Myocyte (in vitro differentiated cells): ENCODE measurements around the gene HOMER1. TPM values are rescaled to one million over a fixed set of nuclear protein-coding genes. Genes with fewer than 3 reads are reported as not detected.

Source experiments
- DNase-seq: peaks from one replicate; pipeline ENCODE4 v3.0.0-alpha.2; 2012; ENCODE audit warnings: low read depth
- total RNA-seq: library from RNA; depleted of rRNA; stranded (reverse); fragments of >200 nt; gene quantifications from 2 replicates; pipeline ENCODE4 v1.2.3, GENCODE V29; 2014

Gene HOMER1
- total RNA-seq, 1 donor from 2014 or later = 22.4 TPM

DNA sequence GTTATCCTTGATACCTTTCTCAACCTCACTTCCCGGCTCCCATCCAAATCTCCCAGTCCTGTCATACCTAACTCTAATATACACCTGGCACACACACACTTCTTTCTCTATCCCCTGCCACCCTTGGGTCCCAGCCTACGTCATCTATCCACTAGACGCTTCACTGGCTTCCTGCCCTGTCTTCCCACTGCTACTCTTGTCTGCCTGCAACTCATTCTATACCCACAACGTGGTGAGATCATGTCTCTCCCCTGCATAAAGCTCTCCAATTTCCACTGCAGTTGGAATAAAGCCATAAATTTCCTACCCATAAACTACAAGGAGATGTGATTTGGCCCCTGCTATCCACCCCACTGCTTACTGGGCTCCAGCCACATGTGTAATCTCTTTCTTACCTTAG lies 184.5 kb downstream of the HOMER1 start:
- DNase-seq = no peak

Other genes starting within 250 kb of the HOMER1 start
- gene TENT2, start 98.3 kb upstream of the HOMER1 start, total RNA-seq = 23.5 and 31.5 TPM in 2 replicates
- 0.47 and 0.56 TPM in 2 replicates for gene CMYA5, start 175.7 kb upstream of the HOMER1 start, total RNA-seq